ENCODE measurements around the gene MRPL20. TPM values are rescaled to one million over a fixed set of nuclear protein-coding genes. Genes with fewer than 3 reads are reported as not detected.
"Not testable (repeated sequence)": the region's sequence is repeated elsewhere in the genome, so short reads cannot be mapped to it uniquely, and the experiment has no call there.

The MRPL20 gene
- total and polyA plus RNA-seq, 3 experiments from 2014 or later = 198 to 208 (median 206) TPM

GRCh38 chr1:1420654-1421141 is 13.6 kb upstream of the MRPL20 start:
- Mint-ChIP-seq H3K27me3 (peaks cover 21 to 22% of the 10 kb centered on the region in 2 donors), H3K27ac (no peak overlapping the region), H3K4me3 (no peak overlapping the region), H3K36me3 (no peaks in the 10 kb centered on the region), H3K4me1 (peaks cover 0 to 6% (median 0%) of the 10 kb centered on the region in 3 donors), H3K9me3 (no peaks in the 10 kb centered on the region)
- no peak overlapping the region for H3K27ac ChIP-seq (ENCODE audit: low read depth, low read length)
- no peaks in the 10 kb centered on the region for H3K36me3 ChIP-seq (ENCODE audit: insufficient read depth, low read length)
- H3K9me3 ChIP-seq (ENCODE audit: low read length) = no peaks in the 10 kb centered on the region
- CTCF ChIA-PET = no interaction called here
- POLR2A ChIA-PET = no interaction called here
- peak in 1 of 5 donors; percentile 36 for DNase-seq
- H3K4me1 ChIP-seq (ENCODE audit: insufficient read depth, low read length) = no peaks in the 10 kb centered on the region
- no peak overlapping the region for H3K4me3 ChIP-seq (ENCODE audit: low read length)
- H3K27me3 ChIP-seq (ENCODE audit: insufficient read depth, low read length, poor library complexity, severe bottlenecking) = no peaks in the 10 kb centered on the region

GRCh38 chr1:1419813-1420653 is 12.9 kb upstream of the MRPL20 start:
- H3K27me3 Mint-ChIP-seq = peaks cover 17 to 18% of the 10 kb centered on the region in 2 donors
- no peaks in the 10 kb centered on the region for H3K9me3 Mint-ChIP-seq
- CTCF ChIA-PET = no interaction called here
- peak in 1 of 5 donors; percentile 42 for DNase-seq
- POLR2A ChIA-PET = no interaction called here
- Histone ChIP-seq H3K36me3 (ENCODE audit: insufficient read depth, low read length) (no peaks in the 10 kb centered on the region), H3K9me3 (ENCODE audit: low read length) (no peaks in the 10 kb centered on the region), H3K4me3 (ENCODE audit: low read length) (no peak overlapping the region), H3K27ac (ENCODE audit: low read depth, low read length) (no peak overlapping the region), H3K4me1 (ENCODE audit: insufficient read depth, low read length) (no peaks in the 10 kb centered on the region), H3K27me3 (ENCODE audit: insufficient read depth, low read length, poor library complexity, severe bottlenecking) (no peaks in the 10 kb centered on the region)
- no peak overlapping the region for H3K27ac Mint-ChIP-seq
- no peaks in the 10 kb centered on the region for H3K36me3 Mint-ChIP-seq
- no peak overlapping the region for H3K4me3 Mint-ChIP-seq
- peaks cover 0 to 6% (median 0%) of the 10 kb centered on the region in 3 donors for H3K4me1 Mint-ChIP-seq

- Mint-ChIP-seq H3K27me3 (peaks cover 13 to 17% of the 10 kb centered on the region in 2 donors), H3K27ac (no peak overlapping the region), H3K4me1 (peaks cover 0 to 6% (median 0%) of the 10 kb centered on the region in 3 donors), H3K4me3 (no peak overlapping the region), H3K36me3 (no peaks in the 10 kb centered on the region), H3K9me3 (no peaks in the 10 kb centered on the region)
- no peak overlapping the region for H3K4me3 ChIP-seq (ENCODE audit: low read length)
- no peaks in the 10 kb centered on the region for H3K27me3 ChIP-seq (ENCODE audit: insufficient read depth, low read length, poor library complexity, severe bottlenecking)
- ChIA-PET POLR2A (no interaction called here), CTCF (no interaction called here)
- DNase-seq = no peak
- H3K27ac ChIP-seq (ENCODE audit: low read depth, low read length) = no peak overlapping the region
- no peaks in the 10 kb centered on the region for H3K9me3 ChIP-seq (ENCODE audit: low read length)
- no peaks in the 10 kb centered on the region for H3K36me3 ChIP-seq (ENCODE audit: insufficient read depth, low read length)
- no peaks in the 10 kb centered on the region for H3K4me1 ChIP-seq (ENCODE audit: insufficient read depth, low read length)
Observed at GRCh38 chr1:1419363-1419812, 12.3 kb upstream of the MRPL20 start.

GRCh38 chr1:1418464-1419362 is 11.6 kb upstream of the MRPL20 start:
- Histone ChIP-seq H3K36me3 (ENCODE audit: insufficient read depth, low read length) (no peaks in the 10 kb centered on the region), H3K9me3 (ENCODE audit: low read length) (no peaks in the 10 kb centered on the region), H3K27ac (ENCODE audit: low read depth, low read length) (no peak overlapping the region), H3K27me3 (ENCODE audit: insufficient read depth, low read length, poor library complexity, severe bottlenecking) (no peaks in the 10 kb centered on the region), H3K4me3 (ENCODE audit: low read length) (no peak overlapping the region), H3K4me1 (ENCODE audit: insufficient read depth, low read length) (no peaks in the 10 kb centered on the region)
- Mint-ChIP-seq H3K4me1 (peaks cover 0 to 6% (median 0%) of the 10 kb centered on the region in 3 donors), H3K27ac (peak overlapping the region in 1 of 8 donors; percentile 42), H3K9me3 (no peaks in the 10 kb centered on the region), H3K27me3 (peaks cover 13% of the 10 kb centered on the region in 2 donors), H3K36me3 (no peaks in the 10 kb centered on the region), H3K4me3 (no peak overlapping the region)
- POLR2A ChIA-PET = no interaction called here
- DNase-seq = no peak
- CTCF ChIA-PET = no interaction called here

- DNase-seq; CTCF ChIA-PET; H3K4me3 ChIP-seq (ENCODE audit: low read length); H3K27me3 ChIP-seq (ENCODE audit: insufficient read depth, low read length, poor library complexity, severe bottlenecking); H3K27ac ChIP-seq (ENCODE audit: low read depth, low read length); H3K9me3 ChIP-seq (ENCODE audit: low read length); POLR2A ChIA-PET; H3K4me3 Mint-ChIP-seq; H3K36me3 Mint-ChIP-seq; H3K27me3 Mint-ChIP-seq; H3K4me1 ChIP-seq (ENCODE audit: insufficient read depth, low read length); H3K36me3 ChIP-seq (ENCODE audit: insufficient read depth, low read length); H3K9me3 Mint-ChIP-seq; H3K4me1 Mint-ChIP-seq: not testable (repeated sequence)
- H3K27ac Mint-ChIP-seq = peak overlapping the region in 1 of 8 donors; percentile 36
Observed at GRCh38 chr1:1417825-1418463, 10.9 kb upstream of the MRPL20 start.

- CTCF ChIA-PET; H3K4me3 Mint-ChIP-seq; H3K9me3 Mint-ChIP-seq; POLR2A ChIA-PET; H3K4me3 ChIP-seq (ENCODE audit: low read length); H3K27ac ChIP-seq (ENCODE audit: low read depth, low read length); DNase-seq; H3K27me3 Mint-ChIP-seq; H3K36me3 ChIP-seq (ENCODE audit: insufficient read depth, low read length); H3K9me3 ChIP-seq (ENCODE audit: low read length); H3K27me3 ChIP-seq (ENCODE audit: insufficient read depth, low read length, poor library complexity, severe bottlenecking); H3K36me3 Mint-ChIP-seq; H3K27ac Mint-ChIP-seq; H3K4me1 Mint-ChIP-seq; H3K4me1 ChIP-seq (ENCODE audit: insufficient read depth, low read length): not testable (repeated sequence)
Observed at GRCh38 chr1:1417396-1417795, 10.3 kb upstream of the MRPL20 start.

GRCh38 chr1:1415751-1416150 is 8.7 kb upstream of the MRPL20 start:
- Histone ChIP-seq H3K9me3 (ENCODE audit: low read length) (no peaks in the 10 kb centered on the region), H3K36me3 (ENCODE audit: insufficient read depth, low read length) (no peaks in the 10 kb centered on the region), H3K27ac (ENCODE audit: low read depth, low read length) (no peak overlapping the region), H3K4me1 (ENCODE audit: insufficient read depth, low read length) (no peaks in the 10 kb centered on the region), H3K4me3 (ENCODE audit: low read length) (no peak overlapping the region), H3K27me3 (ENCODE audit: insufficient read depth, low read length, poor library complexity, severe bottlenecking) (no peaks in the 10 kb centered on the region)
- ChIA-PET CTCF (no interaction called here), POLR2A (no interaction called here)
- no peak overlapping the region for H3K27ac Mint-ChIP-seq
- DNase-seq = no peak
- peaks cover 0 to 2% (median 0%) of the 10 kb centered on the region in 5 donors for H3K9me3 Mint-ChIP-seq
- H3K4me1 Mint-ChIP-seq = no peaks in the 10 kb centered on the region
- peaks cover 0 to 3% of the 10 kb centered on the region in 2 donors for H3K27me3 Mint-ChIP-seq
- H3K36me3 Mint-ChIP-seq = peaks cover 0 to 2% (median 0%) of the 10 kb centered on the region in 3 donors
- no peak overlapping the region for H3K4me3 Mint-ChIP-seq

Measured in CD8-positive, alpha-beta memory T cell (primary cell).